GM13977 (cell line): ENCODE data around the gene KRTAP12-4.
"Not testable (repeated sequence)": the region's sequence is repeated elsewhere in the genome, so short reads cannot be mapped to it uniquely, and the experiment has no call there.

Experiments used
- DNase-seq: peaks from one replicate; pipeline ENCODE4 v3.0.0; 2012; ENCODE audit warnings: low spot score
- CTCF ChIP-seq: IDR thresholded peaks from 2 replicates; pipeline ENCODE4 v1.5.1; 2012; ENCODE audit warnings: mild to moderate bottlenecking, control low read depth; ENCODE audit not compliant: insufficient read depth; ENCODE audit errors: extremely low read depth, missing control alignments
- in situ Hi-C: fragments of 300-500 bp; cut with MboI; formaldehyde crosslinking; loops from one replicate; pipeline ENCODE4 v1.12.0; 2022; ENCODE audit warnings: low sequenced_read_pairs, low pct_unique_long_range_greater_than_20kb, mixed read lengths, inconsistent platforms; ENCODE audit not compliant: unreplicated experiment

KRTAP12-4 gene

GRCh38 chr21:44613386-44614155 is 40.9 kb downstream of the KRTAP12-4 start:
- in situ Hi-C loops = no loop called here
- no peak for DNase-seq
- no peak for TF ChIP-seq CTCF

GRCh38 chr21:44612669-44613229 is 41.7 kb downstream of the KRTAP12-4 start:
- DNase-seq = no peak
- no peak for TF ChIP-seq CTCF
- in situ Hi-C loops = no loop called here

- no peak for TF ChIP-seq CTCF
- DNase-seq = no peak
- in situ Hi-C loops = no loop called here
Measured at GRCh38 chr21:44612029-44612486, 42.4 kb downstream of the KRTAP12-4 start, which contains the start of gene KRTAP10-8. TSS of gene KRTAP10-8 (plus strand) at chr21:44612079. CDS start at chr21:44612101, 22 bp downstream.

GRCh38 chr21:44611551-44611950 is 42.9 kb downstream of the KRTAP12-4 start:
- no peak for TF ChIP-seq CTCF
- DNase-seq = no peak

DNA sequence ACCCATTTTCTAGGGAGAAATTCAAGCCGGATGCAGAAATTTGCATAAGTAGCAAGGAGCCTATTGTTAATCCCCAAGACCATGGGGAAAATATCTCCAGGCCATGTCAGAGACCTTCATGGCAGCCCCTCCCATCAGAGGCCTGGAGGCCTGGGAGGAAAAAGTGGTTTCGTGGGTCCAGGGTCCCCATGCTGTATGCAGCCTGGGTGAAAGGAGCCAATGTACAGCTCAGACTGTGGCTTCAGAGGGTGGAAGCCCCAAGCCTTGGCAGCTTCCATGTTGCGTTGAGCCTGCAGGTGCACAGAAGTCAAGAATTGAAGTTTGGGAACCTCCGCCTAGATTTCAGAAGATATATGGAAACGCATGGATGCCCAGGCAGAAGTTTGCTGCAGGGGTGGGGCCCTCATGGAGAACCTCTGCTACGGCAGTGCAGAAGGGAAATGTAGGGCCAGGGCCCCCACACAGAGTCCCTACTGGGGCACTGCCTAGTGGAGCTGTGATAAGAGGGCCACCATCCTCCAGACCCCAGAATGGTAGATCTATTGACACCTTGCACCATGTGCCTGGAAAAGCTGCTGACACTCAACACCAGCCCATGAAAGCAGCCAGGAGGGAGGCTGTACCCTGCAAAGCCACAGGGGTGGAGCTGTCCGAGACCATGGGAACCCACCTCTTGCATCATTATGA is 44.2 kb downstream of the KRTAP12-4 start:
- DNase-seq, in situ Hi-C loops: not testable (repeated sequence)

More at GRCh38 chr21:44611551-44611950, 42.9 kb downstream of the KRTAP12-4 start:
- in situ Hi-C loops = no loop called here

GRCh38 chr21:44609193-44609592 is 45.3 kb downstream of the KRTAP12-4 start:
- in situ Hi-C loops = no loop called here
- no peak for TF ChIP-seq CTCF
- DNase-seq = no peak

DNA sequence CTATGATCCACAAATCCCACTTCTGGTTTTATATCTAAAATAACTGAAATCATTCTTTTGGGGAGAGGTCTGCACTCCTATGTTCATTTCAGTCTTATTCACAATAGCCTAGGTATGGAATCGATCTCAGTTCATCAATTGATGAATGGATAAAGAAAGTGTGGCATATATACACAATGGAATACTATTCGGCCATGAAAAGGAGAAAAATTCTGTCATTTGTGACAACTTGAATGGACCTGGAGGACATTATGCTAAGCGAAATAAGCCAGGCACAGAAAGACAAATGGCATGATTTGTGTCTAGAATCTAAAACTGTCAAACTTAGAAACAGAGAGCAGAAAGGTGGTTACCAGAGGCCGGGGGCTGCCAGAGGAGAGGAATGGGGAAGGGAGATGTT is 48.0 kb downstream of the KRTAP12-4 start:
- in situ Hi-C loops = no loop called here
- DNase-seq = no peak
- no peak for TF ChIP-seq CTCF
